HFFc6 (cell line): ENCODE measurements around the gene ZNF679. TPM values are rescaled to one million over a fixed set of nuclear protein-coding genes. Genes with fewer than 3 reads are reported as not detected.

Source experiments
- DNase-seq: peaks from one replicate; pipeline ENCODE4 v3.0.0-alpha.2; 2018
- H3K27ac Mint-ChIP-seq: 2 replicates; pipeline ENCODE4 v1.8.0; 2020; ENCODE audit warnings: mild to moderate bottlenecking, mixed read lengths
- H3K27me3 Mint-ChIP-seq: 2 replicates; pipeline ENCODE4 v1.8.0; 2021; ENCODE audit warnings: mild to moderate bottlenecking, moderate library complexity, mixed read lengths; ENCODE audit not compliant: insufficient read depth
- H3K36me3 Mint-ChIP-seq: 2 replicates; pipeline ENCODE4 v1.8.0; 2021; ENCODE audit warnings: low read depth, mixed read lengths
- H3K4me1 Mint-ChIP-seq: 2 replicates; pipeline ENCODE4 v1.8.0; 2020; ENCODE audit warnings: low read depth, mixed read lengths
- H3K4me3 Mint-ChIP-seq: 2 replicates; pipeline ENCODE4 v1.8.0; 2020; ENCODE audit warnings: mild to moderate bottlenecking, moderate library complexity, mixed read lengths
- H3K9me3 Mint-ChIP-seq: 2 replicates; pipeline ENCODE4 v1.8.0; 2020; ENCODE audit warnings: mild to moderate bottlenecking, mixed read lengths
- total RNA-seq, 6 experiments: library from RNA; stranded (reverse); fragmentation: NEBNext Ultra II Directional; extraction: Animal tissue kit (Norgen Biotek cat#: 25700); gene quantifications; 2 replicates in 1 of 6; 3 replicates in 5 of 6; pipeline ENCODE4 v1.2.3, GENCODE V29; 2021
- TF ChIP-seq, protein P1 (sequence below): fragments of 200-600 bp; sonication (generic); IDR thresholded peaks from 2 replicates; pipeline ENCODE4 v1.5.0; 2021; ENCODE audit warnings: antibody characterized with exemption, mild to moderate bottlenecking

ZNF679 gene
- total RNA-seq, 6 experiments from 2014 or later = not detected

DNA sequence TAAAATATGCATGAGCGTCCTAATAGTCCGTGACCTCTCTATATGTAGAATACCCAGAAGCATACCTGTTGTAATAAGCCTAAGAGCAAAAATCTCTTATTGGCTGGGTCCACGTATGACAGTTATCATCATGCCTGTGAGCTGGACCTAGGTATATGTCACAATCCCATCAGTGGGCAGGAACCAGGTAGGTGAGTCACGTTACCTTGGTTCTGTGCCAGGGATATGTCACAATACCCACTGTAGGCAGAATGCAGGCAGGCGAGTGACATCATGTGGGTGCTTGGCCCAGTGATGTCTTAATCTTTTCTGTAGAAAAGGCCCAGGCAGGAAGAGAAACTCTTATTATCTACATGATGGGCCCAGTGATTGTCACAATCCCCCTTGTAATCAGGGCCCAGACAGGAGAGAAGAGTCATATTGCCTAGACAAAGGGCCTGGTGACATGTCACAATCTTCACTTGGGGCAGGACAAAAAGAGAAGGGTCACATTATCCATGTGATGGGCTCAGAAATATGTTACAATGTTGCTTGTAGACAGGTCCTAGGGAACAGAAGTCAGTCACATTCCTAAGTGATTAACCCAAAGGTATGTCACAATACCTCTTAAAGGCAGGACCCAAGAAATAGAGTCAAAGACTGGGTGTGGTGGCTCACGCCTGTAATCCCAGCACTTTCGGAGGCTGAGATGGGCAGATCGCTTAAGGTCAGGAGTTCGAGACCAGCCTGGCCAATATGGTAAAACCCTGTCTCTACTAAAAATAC lies 72.5 kb downstream of the ZNF679 start:
- peaks cover 20% of the 10 kb centered on the region for H3K9me3 Mint-ChIP-seq
- H3K4me3 Mint-ChIP-seq = no peak overlapping the region
- TF ChIP-seq, protein P1, sequence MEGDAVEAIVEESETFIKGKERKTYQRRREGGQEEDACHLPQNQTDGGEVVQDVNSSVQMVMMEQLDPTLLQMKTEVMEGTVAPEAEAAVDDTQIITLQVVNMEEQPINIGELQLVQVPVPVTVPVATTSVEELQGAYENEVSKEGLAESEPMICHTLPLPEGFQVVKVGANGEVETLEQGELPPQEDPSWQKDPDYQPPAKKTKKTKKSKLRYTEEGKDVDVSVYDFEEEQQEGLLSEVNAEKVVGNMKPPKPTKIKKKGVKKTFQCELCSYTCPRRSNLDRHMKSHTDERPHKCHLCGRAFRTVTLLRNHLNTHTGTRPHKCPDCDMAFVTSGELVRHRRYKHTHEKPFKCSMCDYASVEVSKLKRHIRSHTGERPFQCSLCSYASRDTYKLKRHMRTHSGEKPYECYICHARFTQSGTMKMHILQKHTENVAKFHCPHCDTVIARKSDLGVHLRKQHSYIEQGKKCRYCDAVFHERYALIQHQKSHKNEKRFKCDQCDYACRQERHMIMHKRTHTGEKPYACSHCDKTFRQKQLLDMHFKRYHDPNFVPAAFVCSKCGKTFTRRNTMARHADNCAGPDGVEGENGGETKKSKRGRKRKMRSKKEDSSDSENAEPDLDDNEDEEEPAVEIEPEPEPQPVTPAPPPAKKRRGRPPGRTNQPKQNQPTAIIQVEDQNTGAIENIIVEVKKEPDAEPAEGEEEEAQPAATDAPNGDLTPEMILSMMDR = no peak
- H3K36me3 Mint-ChIP-seq = no peaks in the 10 kb centered on the region
- no peak for DNase-seq
- H3K27ac Mint-ChIP-seq = no peak overlapping the region
- H3K4me1 Mint-ChIP-seq = no peaks in the 10 kb centered on the region
- no peaks in the 10 kb centered on the region for H3K27me3 Mint-ChIP-seq

DNA sequence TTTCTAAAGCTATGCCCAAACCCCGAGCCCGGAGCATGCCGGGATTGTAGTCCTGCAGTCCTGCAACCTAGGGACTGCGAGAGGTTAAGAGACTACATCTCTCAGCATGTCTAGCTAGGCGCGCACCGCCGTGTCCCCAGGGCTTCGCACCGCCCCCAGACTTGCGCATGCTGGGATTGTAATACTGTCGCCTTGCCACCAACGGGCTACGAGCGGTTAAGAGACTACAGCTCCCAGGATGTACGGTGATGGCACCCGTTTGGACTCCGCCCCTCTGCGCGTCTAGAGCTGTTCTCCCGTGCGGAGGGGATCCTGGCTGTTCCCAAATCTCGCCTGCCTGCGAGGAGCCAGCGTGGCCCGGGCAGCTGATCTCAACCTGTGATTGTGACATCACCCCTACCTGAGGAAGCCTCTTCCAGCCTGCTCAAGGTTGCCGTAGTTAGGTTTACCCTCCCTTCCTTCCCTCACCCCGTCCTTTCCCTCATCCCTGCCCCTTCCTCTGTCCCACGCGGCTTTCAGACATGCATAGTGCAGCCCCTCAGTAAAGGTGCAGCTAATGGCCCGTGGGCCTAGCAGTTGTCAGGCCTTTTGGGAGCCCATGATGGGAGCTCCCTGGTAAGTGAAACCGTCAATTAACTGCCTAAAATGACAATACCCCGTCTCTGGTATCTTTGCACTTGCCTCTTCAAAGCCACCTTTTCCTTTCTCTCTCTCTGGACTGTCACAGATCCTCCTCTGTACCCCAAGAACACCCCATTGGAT lies 79.2 kb downstream of the ZNF679 start:
- Mint-ChIP-seq H3K36me3 (no peaks in the 10 kb centered on the region), H3K9me3 (peaks cover under 1% of the 10 kb centered on the region; the same call in 1 of the 2 replicates), H3K27me3 (peaks cover 4% of the 10 kb centered on the region; the same call in 1 of the 2 replicates), H3K4me1 (peaks cover 6% of the 10 kb centered on the region), H3K4me3 (peak overlapping the region; percentile 89), H3K27ac (peak overlapping the region; percentile 85)
- TF ChIP-seq, protein P1 = no peak
- peak; percentile 84 for DNase-seq

DNA sequence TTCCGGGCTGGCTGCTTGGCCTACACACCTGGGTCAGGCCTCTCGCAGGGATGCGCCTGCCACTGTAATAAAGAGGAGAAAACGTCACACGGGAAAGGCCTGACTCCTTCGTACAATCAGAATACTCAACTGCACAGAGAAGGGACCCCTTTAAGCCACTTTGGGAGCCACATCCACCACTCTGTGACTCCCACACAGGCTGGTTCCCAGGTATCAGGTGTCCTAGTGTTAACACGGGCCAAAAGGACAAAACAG lies 79.7 kb downstream of the ZNF679 start:
- Mint-ChIP-seq H3K4me3 (peak overlapping the region; percentile 89), H3K27ac (peak overlapping the region; percentile 85), H3K27me3 (peaks cover 4% of the 10 kb centered on the region; the same call in 1 of the 2 replicates), H3K4me1 (peaks cover 6% of the 10 kb centered on the region), H3K36me3 (no peaks in the 10 kb centered on the region), H3K9me3 (no peaks in the 10 kb centered on the region)
- TF ChIP-seq, protein P1 = no peak
- DNase-seq = no peak

DNA sequence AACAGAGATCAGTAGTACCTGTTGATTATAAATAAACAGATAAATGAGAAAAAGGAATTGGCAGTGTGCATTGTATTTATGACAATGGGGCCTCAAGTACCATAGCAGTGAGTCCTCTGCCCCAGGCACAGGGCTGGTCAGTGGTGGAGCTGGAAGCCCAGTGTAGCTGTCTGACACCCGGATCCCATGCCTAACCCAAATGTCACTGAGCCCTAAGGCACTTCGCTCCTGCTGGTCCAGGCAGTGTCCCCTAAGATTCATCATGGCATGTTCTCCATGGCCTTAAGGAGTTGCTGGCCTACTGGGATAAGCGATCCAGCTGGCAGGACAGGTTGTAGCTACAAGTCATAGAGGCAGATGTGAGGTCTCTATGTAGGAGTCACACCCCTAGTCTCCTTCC lies 82.2 kb downstream of the ZNF679 start:
- peaks cover 23% of the 10 kb centered on the region for H3K4me1 Mint-ChIP-seq
- H3K27me3 Mint-ChIP-seq = peaks cover 4% of the 10 kb centered on the region; the same call in 1 of the 2 replicates
- no peak overlapping the region for H3K4me3 Mint-ChIP-seq

DNA sequence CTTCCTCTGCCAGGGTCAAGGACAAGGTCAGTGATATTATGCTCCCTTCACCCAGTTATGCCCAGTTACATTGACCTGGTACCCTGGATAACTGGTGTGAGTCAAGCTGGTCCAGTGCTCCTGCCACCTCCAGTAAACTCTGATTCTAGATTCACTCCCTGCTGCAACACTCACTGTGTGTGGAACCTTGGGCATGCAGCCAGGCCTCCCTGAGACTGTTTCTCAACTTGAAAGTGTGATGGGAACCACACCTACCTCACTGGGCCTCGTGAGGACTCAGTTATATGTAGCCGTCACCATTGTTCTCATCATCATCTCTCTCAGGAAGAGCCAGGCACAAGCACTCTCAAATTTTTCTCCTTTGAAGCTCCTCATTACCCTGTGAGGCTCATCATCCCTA lies 84.6 kb downstream of the ZNF679 start:
- TF ChIP-seq, protein P1 = no peak
- no peak overlapping the region for H3K27ac Mint-ChIP-seq
- no peak for DNase-seq
- H3K9me3 Mint-ChIP-seq = peaks cover 7% of the 10 kb centered on the region; the same call in 1 of the 2 replicates
- H3K4me1 Mint-ChIP-seq = peaks cover 24% of the 10 kb centered on the region
- H3K4me3 Mint-ChIP-seq = no peak overlapping the region
- H3K27me3 Mint-ChIP-seq = no peaks in the 10 kb centered on the region
- peaks cover 28% of the 10 kb centered on the region for H3K36me3 Mint-ChIP-seq

More for the DNA sequence above, 82.2 kb downstream of the ZNF679 start:
- H3K36me3 Mint-ChIP-seq = peaks cover 4% of the 10 kb centered on the region
- no peak for DNase-seq
- H3K9me3 Mint-ChIP-seq = no peaks in the 10 kb centered on the region
- no peak overlapping the region for H3K27ac Mint-ChIP-seq
- TF ChIP-seq, protein P1 = no peak
